Transverse colon (tissue), 4 donors: Measurements from ENCODE around the gene TMEM200C. TPM values are rescaled to one million over a fixed set of nuclear protein-coding genes. Genes with fewer than 3 reads are reported as not detected.

ENCODE experiments used
- DNase-seq: peaks from one replicate; pipeline ENCODE4 v3.0.0-alpha.2; 2019
- H3K27ac ChIP-seq, 4 donors: fragments of 200-600 bp; sonication (generic); 2 replicates each; pipeline ENCODE4 v1.5.1; 2016 to 2018; ENCODE audit warnings: inconsistent platforms in 4 of 4
- H3K27me3 ChIP-seq: fragments of 200-600 bp; sonication (generic); 2 replicates; pipeline ENCODE4 v1.5.1; 2017; ENCODE audit warnings: inconsistent platforms
- H3K36me3 ChIP-seq, 4 donors: fragments of 200-600 bp; sonication (generic); 2 replicates each; pipeline ENCODE4 v1.5.1; 2017 to 2019; ENCODE audit warnings: inconsistent platforms in 4 of 4
- H3K4me1 ChIP-seq, 4 donors: fragments of 200-600 bp; sonication (generic); 2 replicates each; pipeline ENCODE4 v1.5.1; 2017 to 2020; ENCODE audit warnings: inconsistent platforms in 4 of 4
- H3K4me3 ChIP-seq, 4 donors: fragments of 200-600 bp; sonication (generic); 1 replicate in 1 of 4; 2 replicates in 3 of 4; pipeline versions ENCODE4 v1.5.1 to v1.6.1; 2017 to 2019; ENCODE audit warnings: inconsistent platforms in 4 of 4
- H3K9me3 ChIP-seq, 2 donors: fragments of 200-600 bp; sonication (generic); 2 replicates each; pipeline ENCODE4 v1.5.1; 2017 to 2019; ENCODE audit warnings: inconsistent platforms in 2 of 2
- EP300 ChIP-seq: sonication (generic); formaldehyde crosslinking; IDR thresholded peaks from one replicate; pipeline ENCODE4 v1.6.1; 2017; ENCODE audit warnings: antibody characterized with exemption, low read depth
- POLR2A ChIP-seq: fragments of 450-650 bp; IDR thresholded peaks from one replicate; pipeline ENCODE4 v1.6.1; 2016; ENCODE audit warnings: antibody characterized with exemption, mild to moderate bottlenecking, moderate library complexity
- POLR2AphosphoS5 ChIP-seq, 3 donors: sonication (generic); formaldehyde crosslinking; IDR thresholded peaks; one replicate each; pipeline ENCODE4 v1.6.1; 2016; ENCODE audit warnings: antibody characterized with exemption in 3 of 3
- WGBS, 2 donors: methylation state at CpG; one replicate each; pipeline ENCODE4 v1.1.5; 2018; ENCODE audit warnings: low coverage in 1 of 2; 5-methylcytosine and 5-hydroxymethylcytosine counted together
- in situ Hi-C, 4 donors: fragments of 200-750 bp; cut with MboI; loops; one replicate each; pipeline versions ENCODE4 v1.15.0 to v1.15.1; 2017; ENCODE audit warnings: low sequenced_read_pairs in 3 of 4, low pct_ligation_motif_present in 1 of 4, low pct_unique_long_range_greater_than_20kb in 1 of 4
- intact Hi-C: fragments of 100-400 bp; cut with DNase I; formaldehyde crosslinking; loops from one replicate; pipeline ENCODE4 v1.15.1; 2023; ENCODE audit warnings: low total_unique reads
- total RNA-seq, 4 donors: library from RNA; depleted of rRNA; stranded (reverse); fragments of >200 nt; gene quantifications; one replicate each; pipeline ENCODE4 v1.1.0, GENCODE V29; 2016
- TF ChIP-seq, protein P1 (sequence below), 5 experiments: fragments of 200-600 bp in 3 of 5; fragments of 450-650 bp in 2 of 5; sonication (generic) in 3 of 5; IDR thresholded peaks; 1 replicate in 2 of 5; 2 replicates in 3 of 5; pipeline ENCODE4 v1.5.1; 2016 to 2017; ENCODE audit warnings: antibody characterized with exemption in 5 of 5, inconsistent platforms in 3 of 5, mild to moderate bottlenecking in 2 of 5, moderate library complexity in 1 of 5

TMEM200C gene
- total RNA-seq, 4 donors from 2014 or later = 0.14 to 3.7 (median 0.58) TPM

- WGBS, 2 donors = 71% methylated on average over 5 of the region's 5 CpGs
- DNase-seq = no peak
- Histone ChIP-seq H3K4me1 (no peaks in the 10 kb centered on the region), H3K4me3 (no peak overlapping the region), H3K9me3 (no peaks in the 10 kb centered on the region), H3K27me3 (peaks cover 13% of the 10 kb centered on the region), H3K36me3 (no peaks in the 10 kb centered on the region), H3K27ac (no peak overlapping the region)
- TF ChIP-seq POLR2A (no peak), EP300 (no peak), POLR2AphosphoS5 (IDR thresholded peaks at IDR 0.05) (no peak)
- TF ChIP-seq, protein P1, sequence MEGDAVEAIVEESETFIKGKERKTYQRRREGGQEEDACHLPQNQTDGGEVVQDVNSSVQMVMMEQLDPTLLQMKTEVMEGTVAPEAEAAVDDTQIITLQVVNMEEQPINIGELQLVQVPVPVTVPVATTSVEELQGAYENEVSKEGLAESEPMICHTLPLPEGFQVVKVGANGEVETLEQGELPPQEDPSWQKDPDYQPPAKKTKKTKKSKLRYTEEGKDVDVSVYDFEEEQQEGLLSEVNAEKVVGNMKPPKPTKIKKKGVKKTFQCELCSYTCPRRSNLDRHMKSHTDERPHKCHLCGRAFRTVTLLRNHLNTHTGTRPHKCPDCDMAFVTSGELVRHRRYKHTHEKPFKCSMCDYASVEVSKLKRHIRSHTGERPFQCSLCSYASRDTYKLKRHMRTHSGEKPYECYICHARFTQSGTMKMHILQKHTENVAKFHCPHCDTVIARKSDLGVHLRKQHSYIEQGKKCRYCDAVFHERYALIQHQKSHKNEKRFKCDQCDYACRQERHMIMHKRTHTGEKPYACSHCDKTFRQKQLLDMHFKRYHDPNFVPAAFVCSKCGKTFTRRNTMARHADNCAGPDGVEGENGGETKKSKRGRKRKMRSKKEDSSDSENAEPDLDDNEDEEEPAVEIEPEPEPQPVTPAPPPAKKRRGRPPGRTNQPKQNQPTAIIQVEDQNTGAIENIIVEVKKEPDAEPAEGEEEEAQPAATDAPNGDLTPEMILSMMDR (IDR thresholded peaks at IDR 0.05) = no peak
- in situ Hi-C loops = loop anchor here in 2 of 4 donors (25.0 kb wide), 3 partner anchors 91 to 1034 kb away; no protein-coding TSS in a partner anchor
- intact Hi-C loops = no loop called here
These were observed 42.1 kb downstream of the TMEM200C start for GRCh38 chr18:5853253-5853652.

GRCh38 chr18:5851998-5852397, 43.3 kb downstream of the TMEM200C start:
- no peaks in the 10 kb centered on the region for H3K36me3 ChIP-seq
- no peaks in the 10 kb centered on the region for H3K9me3 ChIP-seq

DNA sequence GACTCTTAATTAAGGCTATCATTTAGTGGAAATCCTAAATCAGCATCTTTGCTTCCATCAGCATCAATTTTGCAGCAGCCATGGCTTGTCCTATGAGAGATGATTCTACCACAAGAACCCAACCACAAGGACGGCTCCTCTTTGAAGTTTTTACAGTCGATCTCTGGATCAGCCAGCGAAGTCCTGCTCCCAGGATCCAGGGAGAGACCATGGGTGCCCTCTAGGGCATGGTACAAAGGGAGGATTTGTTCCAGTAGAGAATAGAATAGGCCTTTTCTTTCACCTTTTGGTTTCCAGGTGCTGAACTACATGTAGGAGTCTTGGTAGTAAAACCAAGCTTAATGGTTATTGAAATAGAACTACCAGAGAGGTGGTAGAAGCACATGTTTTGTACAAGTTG, 52.7 kb downstream of the TMEM200C start:
- DNase-seq = no peak
- Histone ChIP-seq H3K36me3 (no peaks in the 10 kb centered on the region), H3K27me3 (no peaks in the 10 kb centered on the region), H3K4me3 (no peak overlapping the region), H3K9me3 (no peaks in the 10 kb centered on the region), H3K4me1 (no peaks in the 10 kb centered on the region), H3K27ac (no peak overlapping the region)
- TF ChIP-seq POLR2AphosphoS5 (IDR thresholded peaks at IDR 0.05) (no peak), POLR2A (no peak), EP300 (no peak)
- TF ChIP-seq, protein P1 (IDR thresholded peaks at IDR 0.05) = no peak
- in situ Hi-C loops = loop anchor here in 1 of 4 donors (25.0 kb wide), 1 partner anchor 230 kb away; no protein-coding TSS in a partner anchor
- 52% methylated on average over 3 of the region's 3 CpGs; no CpG with 5 or more reads in 1 of the 2 donors for WGBS, 2 donors
- intact Hi-C loops = no loop called here

More at GRCh38 chr18:5851998-5852397, 43.3 kb downstream of the TMEM200C start:
- WGBS, 2 donors = 26 to 47% methylated on average over 2 of the region's 2 CpGs
- DNase-seq = no peak
- intact Hi-C loops = no loop called here
- in situ Hi-C loops = loop anchor here in 2 of 4 donors (25.0 kb wide), 3 partner anchors 90 to 1035 kb away; no protein-coding TSS in a partner anchor
- peaks cover 9% of the 10 kb centered on the region for H3K27me3 ChIP-seq
- H3K4me1 ChIP-seq = no peaks in the 10 kb centered on the region
- no peak overlapping the region for H3K27ac ChIP-seq
- no peak overlapping the region for H3K4me3 ChIP-seq
- TF ChIP-seq EP300 (no peak), POLR2A (no peak), POLR2AphosphoS5 (IDR thresholded peaks at IDR 0.05) (no peak)
- TF ChIP-seq, protein P1 (IDR thresholded peaks at IDR 0.05) = no peak

GRCh38 chr18:5841518-5841917, 53.8 kb downstream of the TMEM200C start:
- Histone ChIP-seq H3K36me3 (no peaks in the 10 kb centered on the region), H3K27ac (no peak overlapping the region), H3K27me3 (no peaks in the 10 kb centered on the region), H3K4me1 (no peaks in the 10 kb centered on the region), H3K4me3 (no peak overlapping the region), H3K9me3 (no peaks in the 10 kb centered on the region)
- in situ Hi-C loops = loop anchor here in 1 of 4 donors (25.0 kb wide), 1 partner anchor 229 kb away; no protein-coding TSS in a partner anchor
- intact Hi-C loops = no loop called here
- TF ChIP-seq, protein P1 (IDR thresholded peaks at IDR 0.05) = no peak
- TF ChIP-seq EP300 (no peak), POLR2AphosphoS5 (IDR thresholded peaks at IDR 0.05) (no peak), POLR2A (no peak)
- 29 to 35% methylated on average over 2 of the region's 2 CpGs for WGBS, 2 donors
- no peak for DNase-seq
